ENCODE results near the gene ZMYND11. TPM values are rescaled to one million over a fixed set of nuclear protein-coding genes. Genes with fewer than 3 reads are reported as not detected.
A peak's percentile ranks its signal among the peaks of the same experiment; 100 is the strongest.

ZMYND11 gene
- total RNA-seq, 1 donor from 2014 or later, result 49.7 TPM

DNA sequence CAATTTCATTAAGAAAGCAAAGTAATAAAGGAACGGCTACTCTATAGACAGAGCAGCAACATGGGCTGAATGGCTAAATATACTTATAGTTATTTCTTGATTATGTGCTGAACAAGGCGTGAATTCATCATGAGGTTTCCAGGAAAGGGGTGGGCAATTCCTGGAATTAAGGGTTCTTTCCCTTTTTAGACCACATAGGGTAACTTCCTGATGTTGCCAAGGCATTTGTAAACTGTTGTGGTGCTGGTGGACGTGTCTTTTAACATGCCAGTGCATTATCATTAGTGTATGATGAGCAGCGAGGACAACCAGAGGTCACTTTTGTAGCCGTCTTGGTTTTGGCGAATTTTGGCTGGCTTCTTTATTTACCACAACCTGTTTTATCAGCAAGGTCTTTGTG lies 28.5 kb upstream of the ZMYND11 start:
- TF ChIP-seq, protein P1, sequence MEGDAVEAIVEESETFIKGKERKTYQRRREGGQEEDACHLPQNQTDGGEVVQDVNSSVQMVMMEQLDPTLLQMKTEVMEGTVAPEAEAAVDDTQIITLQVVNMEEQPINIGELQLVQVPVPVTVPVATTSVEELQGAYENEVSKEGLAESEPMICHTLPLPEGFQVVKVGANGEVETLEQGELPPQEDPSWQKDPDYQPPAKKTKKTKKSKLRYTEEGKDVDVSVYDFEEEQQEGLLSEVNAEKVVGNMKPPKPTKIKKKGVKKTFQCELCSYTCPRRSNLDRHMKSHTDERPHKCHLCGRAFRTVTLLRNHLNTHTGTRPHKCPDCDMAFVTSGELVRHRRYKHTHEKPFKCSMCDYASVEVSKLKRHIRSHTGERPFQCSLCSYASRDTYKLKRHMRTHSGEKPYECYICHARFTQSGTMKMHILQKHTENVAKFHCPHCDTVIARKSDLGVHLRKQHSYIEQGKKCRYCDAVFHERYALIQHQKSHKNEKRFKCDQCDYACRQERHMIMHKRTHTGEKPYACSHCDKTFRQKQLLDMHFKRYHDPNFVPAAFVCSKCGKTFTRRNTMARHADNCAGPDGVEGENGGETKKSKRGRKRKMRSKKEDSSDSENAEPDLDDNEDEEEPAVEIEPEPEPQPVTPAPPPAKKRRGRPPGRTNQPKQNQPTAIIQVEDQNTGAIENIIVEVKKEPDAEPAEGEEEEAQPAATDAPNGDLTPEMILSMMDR (conservative IDR thresholded peaks at IDR 0.05), result no peak
- H3K9me3 Mint-ChIP-seq, result no peaks in the 10 kb centered on the region

DNA sequence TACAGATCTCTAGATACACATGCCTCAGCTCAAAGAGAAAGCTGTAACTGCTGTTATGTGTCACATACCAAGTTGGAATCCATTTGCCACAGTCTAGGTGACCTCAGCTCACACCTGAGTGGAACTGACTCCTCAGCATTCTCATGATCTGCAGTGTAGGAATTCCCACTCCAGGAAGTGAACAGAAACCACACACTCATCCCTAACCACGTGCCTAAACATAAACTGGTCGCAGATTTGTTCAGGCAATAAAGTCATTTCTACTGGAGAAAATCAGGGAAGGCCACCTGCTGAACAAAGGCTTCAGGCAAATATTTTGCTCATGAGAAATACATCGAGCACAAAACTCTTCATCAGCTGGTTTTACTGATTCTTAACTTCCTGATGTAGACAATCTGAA lies 23.0 kb upstream of the ZMYND11 start:
- no peaks in the 10 kb centered on the region for H3K9me3 Mint-ChIP-seq
- no peaks in the 10 kb centered on the region for H3K27me3 Mint-ChIP-seq (ENCODE audit: low read depth)
- no peak overlapping the region for H3K4me3 Mint-ChIP-seq
- no peaks in the 10 kb centered on the region for H3K36me3 Mint-ChIP-seq (ENCODE audit: low read depth)
- no peak for DNase-seq (ENCODE audit: low read depth, low spot score)
- TF ChIP-seq, protein P1 (conservative IDR thresholded peaks at IDR 0.05), result no peak
- H3K4me1 Mint-ChIP-seq, result no peaks in the 10 kb centered on the region
- no peak overlapping the region for H3K27ac Mint-ChIP-seq (ENCODE audit: unreplicated experiment)

More for the DNA sequence above, 28.5 kb upstream of the ZMYND11 start:
- DNase-seq (ENCODE audit: low read depth, low spot score), result no peak
- Mint-ChIP-seq H3K4me1 (no peaks in the 10 kb centered on the region), H3K27ac (ENCODE audit: unreplicated experiment) (no peak overlapping the region), H3K36me3 (ENCODE audit: low read depth) (no peaks in the 10 kb centered on the region), H3K27me3 (ENCODE audit: low read depth) (no peaks in the 10 kb centered on the region), H3K4me3 (no peak overlapping the region)

DNA sequence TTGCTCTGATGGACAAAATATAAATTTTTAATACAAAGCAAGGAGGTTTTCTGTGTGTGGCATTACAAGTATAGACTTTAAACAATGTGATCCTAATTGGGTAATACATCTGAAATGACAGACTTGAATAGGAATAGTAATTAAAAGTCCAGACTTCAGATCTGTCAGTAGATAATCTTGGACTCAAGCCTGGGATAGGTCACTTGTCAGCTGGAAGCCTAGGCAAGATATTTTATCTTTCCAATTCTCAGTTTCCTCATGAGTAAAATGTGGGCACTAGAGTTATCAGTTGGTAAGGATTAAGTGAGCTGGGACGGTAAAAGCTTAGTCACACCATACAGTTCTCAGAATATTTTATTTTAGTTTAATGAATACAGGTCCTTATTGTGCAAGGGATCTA lies 10.4 kb upstream of the ZMYND11 start:
- no peaks in the 10 kb centered on the region for H3K27me3 Mint-ChIP-seq (ENCODE audit: low read depth)
- peaks cover 17% of the 10 kb centered on the region for H3K9me3 Mint-ChIP-seq
- H3K36me3 Mint-ChIP-seq (ENCODE audit: low read depth), result peaks cover 20% of the 10 kb centered on the region
- TF ChIP-seq, protein P1 (conservative IDR thresholded peaks at IDR 0.05), result no peak
- DNase-seq (ENCODE audit: low read depth, low spot score), result no peak
- no peaks in the 10 kb centered on the region for H3K4me1 Mint-ChIP-seq
- no peak overlapping the region for H3K27ac Mint-ChIP-seq (ENCODE audit: unreplicated experiment)
- H3K4me3 Mint-ChIP-seq, result no peak overlapping the region

DNA sequence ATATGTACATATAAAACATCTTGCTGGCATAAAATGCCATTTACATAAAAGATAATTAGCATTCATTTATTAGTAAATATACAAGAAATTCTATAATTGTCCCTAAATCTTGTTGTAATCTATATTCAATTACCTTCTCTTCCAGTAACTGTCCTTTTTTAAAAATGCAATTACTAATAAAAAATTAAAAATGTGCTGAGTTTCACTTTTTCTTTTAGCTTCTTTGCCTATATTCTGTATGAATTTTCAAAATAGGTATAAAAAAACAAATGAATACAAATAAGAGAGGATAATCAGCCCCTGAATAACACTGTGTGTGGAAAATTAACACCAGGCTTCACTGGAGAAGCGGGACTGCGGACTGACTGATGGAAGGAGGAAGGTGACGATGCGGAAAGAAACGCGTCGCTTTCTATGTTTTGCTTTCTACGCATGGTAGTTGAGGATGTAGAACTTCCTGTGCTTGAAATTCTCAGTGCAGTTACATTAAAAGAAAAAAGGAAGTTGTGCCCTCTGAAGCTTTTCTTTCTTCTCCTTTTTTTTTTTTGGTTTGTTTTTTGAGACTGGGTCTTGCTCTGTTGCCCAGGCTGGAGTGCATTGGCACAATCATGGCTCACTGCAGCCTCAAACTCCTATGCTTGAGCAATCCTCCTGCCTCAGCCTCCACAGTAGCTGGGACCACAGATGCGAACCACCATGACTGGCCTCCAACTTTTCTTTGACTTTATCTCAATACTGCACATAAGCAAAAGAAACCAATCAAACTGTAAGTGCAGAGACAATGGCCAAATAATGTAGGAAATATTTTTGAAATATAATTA lies 7.4 kb upstream of the ZMYND11 start:
- Mint-ChIP-seq H3K36me3 (ENCODE audit: low read depth) (peaks cover 9% of the 10 kb centered on the region), H3K9me3 (peaks cover 8% of the 10 kb centered on the region), H3K4me3 (no peak overlapping the region), H3K27me3 (ENCODE audit: low read depth) (no peaks in the 10 kb centered on the region), H3K4me1 (peaks cover 6% of the 10 kb centered on the region), H3K27ac (ENCODE audit: unreplicated experiment) (no peak overlapping the region)
- TF ChIP-seq, protein P1 (conservative IDR thresholded peaks at IDR 0.05), result no peak
- DNase-seq (ENCODE audit: low read depth, low spot score), result no peak

DNA sequence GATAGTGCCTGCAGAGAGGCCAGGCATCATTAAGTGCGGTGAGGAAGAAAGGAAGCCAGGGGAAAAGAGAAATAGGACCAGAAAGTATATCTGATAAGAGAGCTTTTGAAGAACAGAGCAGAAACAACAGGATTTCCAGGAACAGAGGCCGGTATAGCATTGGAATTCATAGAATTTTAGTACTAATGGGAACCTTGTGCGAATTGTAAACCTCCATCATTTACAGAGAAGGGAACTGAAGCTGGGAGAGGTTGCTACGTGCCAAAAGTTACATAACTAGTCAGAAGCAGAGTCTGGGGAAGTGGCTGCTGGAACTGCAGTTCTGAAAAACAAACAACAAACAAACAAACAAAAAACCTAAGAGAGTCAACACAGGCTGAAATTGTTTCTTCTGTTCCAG lies 5.4 kb upstream of the ZMYND11 start:
- DNase-seq (ENCODE audit: low read depth, low spot score), result no peak
- no peaks in the 10 kb centered on the region for H3K27me3 Mint-ChIP-seq (ENCODE audit: low read depth)
- H3K9me3 Mint-ChIP-seq, result peaks cover 2% of the 10 kb centered on the region
- H3K4me3 Mint-ChIP-seq, result peak overlapping the region; percentile 2
- peaks cover 2% of the 10 kb centered on the region for H3K36me3 Mint-ChIP-seq (ENCODE audit: low read depth)
- peaks cover 22% of the 10 kb centered on the region for H3K4me1 Mint-ChIP-seq
- TF ChIP-seq, protein P1 (conservative IDR thresholded peaks at IDR 0.05), result no peak
- no peak overlapping the region for H3K27ac Mint-ChIP-seq (ENCODE audit: unreplicated experiment)
